ENCODE data around the gene BABAM2.

DNA sequence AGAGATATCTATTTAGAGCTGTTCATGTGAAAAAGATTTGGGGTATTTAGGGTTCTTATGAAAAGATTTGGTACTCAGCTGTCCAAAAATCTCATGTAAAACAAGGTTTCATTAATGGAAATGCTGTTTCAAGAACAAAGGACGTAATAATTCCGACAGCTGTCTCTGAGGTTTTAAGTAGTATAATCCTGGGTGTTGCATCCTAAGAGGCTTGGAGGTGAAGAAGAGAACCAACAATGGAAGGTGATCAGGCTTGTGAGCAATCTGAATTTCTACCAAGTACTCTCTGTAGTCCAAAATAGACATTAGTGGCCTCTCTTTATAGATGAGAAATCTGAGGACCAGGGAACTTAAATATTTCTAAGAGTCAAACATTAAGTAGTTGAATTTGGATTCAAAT lies 205.1 kb downstream of the BABAM2 start:
- TF ChIP-seq, protein P1, sequence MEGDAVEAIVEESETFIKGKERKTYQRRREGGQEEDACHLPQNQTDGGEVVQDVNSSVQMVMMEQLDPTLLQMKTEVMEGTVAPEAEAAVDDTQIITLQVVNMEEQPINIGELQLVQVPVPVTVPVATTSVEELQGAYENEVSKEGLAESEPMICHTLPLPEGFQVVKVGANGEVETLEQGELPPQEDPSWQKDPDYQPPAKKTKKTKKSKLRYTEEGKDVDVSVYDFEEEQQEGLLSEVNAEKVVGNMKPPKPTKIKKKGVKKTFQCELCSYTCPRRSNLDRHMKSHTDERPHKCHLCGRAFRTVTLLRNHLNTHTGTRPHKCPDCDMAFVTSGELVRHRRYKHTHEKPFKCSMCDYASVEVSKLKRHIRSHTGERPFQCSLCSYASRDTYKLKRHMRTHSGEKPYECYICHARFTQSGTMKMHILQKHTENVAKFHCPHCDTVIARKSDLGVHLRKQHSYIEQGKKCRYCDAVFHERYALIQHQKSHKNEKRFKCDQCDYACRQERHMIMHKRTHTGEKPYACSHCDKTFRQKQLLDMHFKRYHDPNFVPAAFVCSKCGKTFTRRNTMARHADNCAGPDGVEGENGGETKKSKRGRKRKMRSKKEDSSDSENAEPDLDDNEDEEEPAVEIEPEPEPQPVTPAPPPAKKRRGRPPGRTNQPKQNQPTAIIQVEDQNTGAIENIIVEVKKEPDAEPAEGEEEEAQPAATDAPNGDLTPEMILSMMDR (IDR thresholded peaks at IDR 0.05 in 4 of 5, conservative IDR thresholded peaks at IDR 0.05 in 1 of 5): no peak
- TF ChIP-seq POLR2A (IDR thresholded peaks at IDR 0.05): no peak

All from gastrocnemius medialis (tissue), 4 donors.